HG03196 (cell line): Measurements from ENCODE around the gene PMVK.
"Not testable (repeated sequence)": the region's sequence is repeated elsewhere in the genome, so short reads cannot be mapped to it uniquely, and the experiment has no call there.

ENCODE experiments used
- ATAC-seq: cut with Tn5 transposase; IDR thresholded peaks from one replicate; pipeline ENCODE4 v1.9.1; 2021; ENCODE audit not compliant: unreplicated experiment

Gene PMVK

DNA sequence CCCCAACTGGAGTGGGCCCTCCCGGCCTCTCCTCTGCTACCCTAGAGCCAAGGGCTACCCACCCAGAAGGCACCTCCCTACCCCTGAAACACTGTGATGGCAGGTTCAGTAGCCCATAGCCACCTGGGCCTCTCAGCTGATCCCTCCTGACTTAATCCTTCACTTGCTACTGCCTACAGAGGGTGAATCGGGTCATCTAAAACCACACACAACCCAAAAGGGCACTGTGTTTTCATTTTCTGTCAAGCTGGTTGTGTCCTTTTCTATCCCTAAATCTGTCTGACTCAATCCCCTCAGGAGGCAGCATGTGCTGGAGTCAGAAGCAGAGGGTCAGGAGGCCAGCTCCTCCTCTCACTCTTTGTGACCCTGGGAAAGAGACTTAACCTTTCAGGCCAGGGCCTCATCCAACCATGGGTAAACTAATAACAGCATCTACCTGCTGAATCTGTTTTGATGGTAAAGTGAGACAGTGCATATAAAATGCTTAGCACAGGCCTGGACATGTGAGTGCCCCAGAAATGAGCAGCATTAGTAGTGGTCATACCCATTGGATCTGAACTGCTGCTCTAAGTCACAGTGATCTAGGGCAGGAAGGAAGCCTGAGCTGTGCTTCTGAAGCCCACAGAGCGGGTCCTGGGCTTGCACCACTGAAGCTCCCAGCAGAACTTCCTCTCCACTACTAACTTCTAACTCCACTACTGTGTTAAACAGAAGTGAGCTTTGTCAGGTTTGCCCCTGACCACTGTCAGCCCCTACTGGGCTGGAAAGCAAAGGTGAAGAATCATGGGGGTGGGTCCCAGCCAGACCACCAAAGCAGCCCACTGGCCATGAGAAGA, 11.0 kb downstream of the PMVK start:
- ATAC-seq: no peak

DNA sequence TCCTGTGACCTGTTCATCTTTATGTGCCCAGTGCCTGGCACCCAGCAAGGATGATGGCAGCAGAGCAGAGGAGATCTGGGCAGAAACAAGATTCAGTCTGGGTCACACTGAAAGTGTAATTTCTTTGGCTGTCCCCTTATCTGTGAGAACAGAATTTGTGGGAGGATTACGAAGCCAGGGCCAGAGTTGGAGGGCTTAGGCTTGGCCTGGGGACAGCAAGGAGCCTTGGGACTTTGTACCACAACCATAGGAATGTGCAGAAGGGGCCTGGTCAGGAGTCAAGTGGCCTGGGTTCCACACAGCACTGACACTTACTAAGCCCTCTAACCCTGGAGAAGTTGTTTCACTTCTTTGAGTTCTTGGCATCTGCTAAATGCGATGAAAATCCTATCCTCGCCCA, 12.8 kb downstream of the PMVK start:
- ATAC-seq: no peak

DNA sequence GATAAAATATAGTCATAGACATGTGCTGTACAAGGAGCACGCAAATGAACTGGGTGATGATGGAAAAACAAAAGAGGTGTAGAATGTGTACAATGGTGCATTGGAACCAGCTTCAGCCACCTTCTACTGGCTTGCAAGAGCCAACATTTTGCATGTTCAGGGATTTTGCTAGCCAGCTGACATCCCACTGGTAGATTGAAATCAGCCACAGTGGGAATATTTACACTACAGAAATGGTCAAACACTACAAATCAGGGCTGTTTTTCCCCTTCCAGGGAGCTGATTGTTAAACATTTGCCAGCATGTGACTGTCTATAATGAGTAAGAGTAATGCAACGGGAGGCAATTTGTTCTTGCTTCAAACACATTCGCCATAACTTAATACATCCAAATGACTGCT, 23.2 kb downstream of the PMVK start:
- ATAC-seq: no peak

DNA sequence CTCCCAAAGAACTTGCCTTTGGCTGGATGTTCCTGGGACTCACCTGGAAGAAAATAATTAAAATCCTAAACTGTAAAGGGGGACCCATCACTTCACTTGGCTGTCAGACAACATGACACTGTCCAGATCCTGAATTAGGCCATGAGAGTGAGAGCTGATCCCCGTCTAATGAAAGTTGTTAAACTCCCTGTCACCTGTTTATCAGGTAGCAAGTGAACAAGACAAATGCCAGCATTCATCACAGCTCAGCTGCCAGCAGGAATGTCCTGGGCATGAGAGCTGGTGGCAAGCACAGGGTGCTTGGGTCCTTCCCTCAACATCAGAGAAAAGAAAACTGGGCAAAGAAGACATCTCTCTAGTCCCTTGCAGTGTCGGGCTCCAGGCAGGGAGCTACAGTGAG, 23.8 kb downstream of the PMVK start:
- ATAC-seq: no peak

DNA sequence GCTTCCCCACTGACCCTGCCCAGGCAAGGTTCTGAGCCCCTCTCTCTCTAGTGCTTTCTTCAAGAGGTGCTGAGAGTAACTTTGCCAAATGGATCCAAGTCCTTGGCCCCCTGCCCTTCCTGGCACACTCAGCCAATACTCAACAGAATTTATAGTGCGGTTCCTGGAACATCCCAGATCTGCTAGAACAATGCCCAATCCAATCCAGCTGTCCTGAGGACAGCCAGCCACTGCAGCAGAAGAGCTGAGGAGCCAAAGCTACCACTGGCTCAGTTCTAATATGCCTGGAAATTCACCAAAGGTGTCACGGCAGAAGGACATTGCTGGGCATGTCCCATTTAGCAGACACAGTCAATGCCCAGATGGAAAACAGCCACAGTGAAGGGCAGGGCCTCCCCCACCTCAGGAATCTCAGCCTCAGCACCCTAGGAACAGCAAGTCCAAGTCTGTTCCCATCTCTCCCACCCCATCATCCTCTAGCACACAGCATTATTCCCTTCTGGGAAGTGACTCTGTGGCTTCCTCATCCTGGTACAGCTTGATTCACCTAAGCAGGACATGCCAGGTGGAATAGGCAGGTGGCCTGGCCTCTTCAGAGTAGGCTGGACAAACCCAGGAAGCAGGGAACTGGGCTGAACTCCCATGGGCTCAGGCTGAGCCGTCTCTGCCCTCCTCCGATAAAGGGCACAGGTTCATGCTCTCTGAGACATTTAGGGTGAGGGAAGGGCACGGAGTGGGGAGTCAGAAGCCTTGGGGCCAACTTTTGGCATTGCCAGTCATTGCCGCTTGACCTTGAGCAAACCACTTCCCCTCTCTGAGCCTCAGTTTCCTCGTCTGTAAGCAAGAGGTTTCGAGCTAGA, 24.6 kb downstream of the PMVK start:
- no peak for ATAC-seq

DNA sequence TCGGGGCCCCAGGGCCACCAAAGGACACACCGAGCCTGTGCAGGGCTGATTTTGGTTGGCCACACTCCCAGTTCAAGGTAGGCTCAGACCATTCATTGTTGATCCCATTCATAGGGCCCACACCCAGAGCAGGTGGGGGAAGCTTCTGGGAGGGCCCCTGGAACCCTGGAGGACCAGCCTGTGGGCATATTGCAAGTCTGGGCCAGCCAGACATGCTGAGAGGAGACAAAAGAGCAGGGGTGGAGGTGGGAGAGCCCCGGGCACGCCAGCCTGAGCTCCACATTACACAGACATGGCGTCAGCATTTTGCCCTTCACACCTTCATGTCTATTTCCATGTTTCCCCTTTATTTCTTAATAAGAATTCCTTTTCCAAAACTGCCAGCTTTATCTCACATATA, 25.7 kb downstream of the PMVK start:
- ATAC-seq: no peak

DNA sequence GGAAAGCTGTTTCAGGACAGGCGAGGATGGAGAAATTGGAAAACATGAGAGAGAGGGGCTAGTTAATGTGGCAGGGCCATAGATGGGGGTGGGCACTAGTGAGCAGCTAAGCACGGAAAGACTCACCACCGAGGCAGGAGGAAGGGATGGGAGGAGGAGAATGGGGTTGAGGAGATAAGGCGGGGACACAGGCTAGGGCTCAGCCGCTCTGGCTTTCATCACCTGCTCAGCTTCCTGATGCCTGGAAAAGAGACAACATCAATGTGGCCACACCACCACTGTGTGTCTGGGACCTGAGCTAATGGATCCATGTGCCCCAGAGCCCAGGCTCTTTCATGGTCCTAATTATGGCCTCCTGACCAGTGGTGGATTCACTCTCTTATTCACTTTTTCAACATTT, 27.6 kb downstream of the PMVK start:
- no peak for ATAC-seq

DNA sequence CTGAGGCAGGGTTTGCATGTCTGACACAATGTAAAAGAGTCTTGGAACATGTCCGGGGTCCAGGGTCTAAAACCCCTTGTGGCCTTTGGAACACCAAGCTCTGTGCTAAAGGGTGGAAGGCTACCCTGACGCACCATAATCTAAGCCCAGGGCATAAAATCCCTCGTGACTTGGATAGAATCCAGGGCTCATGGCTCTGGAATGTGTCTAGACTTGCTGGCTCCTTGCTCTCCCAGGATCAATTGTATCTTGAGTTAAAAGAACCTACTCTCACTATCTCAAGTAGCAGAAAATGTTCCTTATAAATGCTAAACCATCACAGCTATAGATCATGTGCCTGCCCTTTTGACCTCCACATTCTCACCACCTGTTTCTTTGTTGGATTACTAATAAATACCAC, 28.4 kb downstream of the PMVK start:
- not testable (repeated sequence) for ATAC-seq

DNA sequence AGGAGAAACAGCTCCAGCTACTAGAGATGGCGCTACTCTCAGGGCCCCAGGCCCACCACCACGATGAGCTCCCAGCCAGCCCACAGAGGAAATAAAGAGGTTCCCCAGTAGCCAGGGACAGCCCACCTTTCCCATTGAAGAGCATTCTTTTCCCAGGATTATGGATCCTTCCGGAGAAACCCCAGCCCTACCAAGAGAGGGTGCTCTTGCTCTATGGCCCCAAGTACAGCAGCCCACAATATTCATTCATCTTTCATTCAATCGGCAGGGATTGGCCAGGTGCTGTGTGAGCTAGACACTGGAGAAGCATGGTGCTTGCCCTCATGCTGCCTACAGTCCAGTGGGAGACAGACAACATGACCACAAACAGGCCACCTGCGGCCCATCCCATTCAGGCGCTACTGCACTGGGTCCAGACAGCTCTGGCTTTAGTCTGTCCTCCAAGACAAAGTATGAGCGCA, 29.9 kb downstream of the PMVK start:
- ATAC-seq: no peak

DNA sequence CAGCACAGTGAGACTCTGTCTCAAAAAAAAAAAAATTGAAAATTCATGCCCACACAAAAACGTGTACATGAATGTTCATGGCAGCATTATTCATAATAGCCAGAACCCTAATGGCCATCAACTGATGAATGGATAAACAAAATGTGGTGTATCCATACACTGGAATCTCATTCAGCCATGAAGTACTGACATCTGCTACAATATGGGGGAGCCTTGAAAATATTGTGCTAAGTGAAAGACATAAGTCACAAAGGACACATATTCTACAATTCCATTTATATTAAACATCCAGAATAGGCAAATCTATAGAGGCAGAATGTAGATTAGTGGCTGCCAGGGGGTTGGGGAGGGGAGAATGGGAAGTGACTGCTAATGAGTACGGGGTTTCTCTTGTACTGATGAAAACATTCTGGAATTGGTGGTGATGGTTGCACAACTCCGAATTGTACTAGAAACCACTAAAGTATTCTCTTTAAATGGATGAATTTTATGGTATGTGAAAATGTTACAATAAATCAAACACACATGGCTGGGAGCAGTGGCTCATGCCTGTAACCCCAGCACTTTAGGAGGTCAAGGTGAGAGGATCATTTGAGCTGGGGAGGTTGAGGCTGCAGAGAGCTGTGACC, 33.5 kb downstream of the PMVK start:
- ATAC-seq: no peak

DNA sequence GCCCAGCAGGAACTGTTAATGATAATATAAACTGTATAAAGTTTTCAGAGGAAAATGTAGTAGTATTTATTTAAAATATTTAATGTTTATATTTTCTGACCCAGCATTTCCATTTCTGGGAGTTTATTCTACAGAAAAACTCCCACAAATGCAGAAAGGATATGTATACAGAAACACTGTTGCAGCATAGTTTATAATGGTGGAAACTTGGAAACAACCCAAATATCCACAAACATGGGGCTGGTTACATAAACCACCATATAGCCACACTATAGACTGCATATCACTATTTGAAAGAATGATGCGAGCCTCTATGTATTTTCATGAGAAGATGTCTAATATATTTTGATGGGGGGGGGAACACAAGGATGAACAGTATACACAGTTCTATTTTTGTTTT, 34.9 kb downstream of the PMVK start:
- ATAC-seq: no peak

DNA sequence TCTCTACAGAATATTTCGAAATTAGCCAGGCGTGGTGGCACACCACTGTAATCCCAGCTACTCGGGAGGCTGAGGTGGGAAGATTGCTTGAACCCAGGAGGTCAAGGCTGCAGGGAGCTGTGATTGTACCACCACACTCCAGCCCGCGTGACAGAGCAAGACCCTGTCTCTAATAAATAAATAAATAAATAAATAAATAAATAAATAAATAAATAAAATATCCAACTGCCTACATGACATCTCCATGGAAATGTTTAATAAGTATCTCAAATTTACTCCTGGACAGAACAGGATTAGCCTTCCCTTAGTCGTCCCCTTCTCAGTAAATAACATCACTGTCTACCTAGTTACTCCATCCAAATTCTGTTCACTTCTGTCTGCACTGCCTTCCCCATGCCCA, 37.5 kb downstream of the PMVK start:
- ATAC-seq: no peak

DNA sequence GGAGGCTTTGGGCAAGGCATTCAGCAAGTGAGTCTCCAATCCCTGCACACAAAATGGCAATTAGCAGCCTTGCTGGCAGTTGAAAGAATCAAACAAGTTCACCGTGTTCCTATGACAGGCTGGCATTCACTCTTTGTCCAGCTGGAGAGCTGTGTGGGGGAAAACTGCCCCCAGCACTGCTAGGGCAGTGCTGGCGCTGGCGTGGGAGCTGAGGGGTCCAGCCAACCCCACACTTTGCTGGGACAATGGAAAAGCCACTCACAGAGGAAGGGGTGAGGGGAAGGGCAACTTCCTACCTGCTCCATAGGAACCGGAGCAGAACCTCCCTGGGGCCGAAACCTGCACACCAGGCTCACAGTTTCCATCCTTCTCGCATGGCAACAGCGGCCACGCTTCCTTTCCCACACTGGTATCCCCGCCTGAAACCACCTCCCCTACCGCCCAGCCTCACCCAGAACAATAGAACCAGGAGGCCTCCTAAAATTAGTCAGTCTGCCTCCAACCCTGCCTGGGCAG, 39.7 kb downstream of the PMVK start:
- ATAC-seq: no peak

DNA sequence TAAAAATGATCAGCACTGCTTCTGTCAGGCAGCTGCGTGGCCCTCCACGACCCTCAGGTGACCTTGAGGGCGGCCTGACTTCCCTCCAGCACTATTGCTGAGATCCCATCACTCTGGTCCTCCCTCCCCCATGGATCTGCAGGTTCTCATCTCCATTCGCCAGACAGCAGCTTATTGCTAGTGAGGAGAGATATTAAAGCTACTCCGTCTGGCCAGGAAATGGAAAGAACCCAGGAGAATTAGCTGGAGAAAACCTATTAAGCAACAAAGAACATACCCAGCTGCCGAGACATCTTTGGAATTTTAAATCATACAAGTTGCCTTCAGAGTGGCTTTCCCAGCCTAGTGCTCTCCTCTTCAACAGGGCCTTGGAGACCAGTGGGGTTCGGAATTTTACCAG, 40.7 kb downstream of the PMVK start:
- no peak for ATAC-seq

DNA sequence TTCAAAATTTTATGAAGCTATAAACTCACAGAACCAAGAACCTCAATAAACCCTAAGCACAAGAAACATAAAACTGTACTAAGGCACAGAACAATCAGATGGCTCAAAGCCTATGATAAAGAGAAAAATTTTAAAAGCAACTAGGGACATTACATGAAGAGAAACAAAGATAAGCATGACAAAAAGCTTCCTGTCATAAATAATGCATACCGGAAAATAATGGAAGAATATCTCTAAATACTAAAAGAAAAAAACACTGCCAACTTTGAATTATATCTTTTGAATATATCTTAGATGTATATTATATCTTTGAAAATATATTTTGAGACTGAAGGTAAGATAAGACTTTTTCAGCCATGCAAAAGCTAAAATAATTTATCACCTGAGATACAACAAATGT, 45.1 kb downstream of the PMVK start:
- ATAC-seq: no peak

DNA sequence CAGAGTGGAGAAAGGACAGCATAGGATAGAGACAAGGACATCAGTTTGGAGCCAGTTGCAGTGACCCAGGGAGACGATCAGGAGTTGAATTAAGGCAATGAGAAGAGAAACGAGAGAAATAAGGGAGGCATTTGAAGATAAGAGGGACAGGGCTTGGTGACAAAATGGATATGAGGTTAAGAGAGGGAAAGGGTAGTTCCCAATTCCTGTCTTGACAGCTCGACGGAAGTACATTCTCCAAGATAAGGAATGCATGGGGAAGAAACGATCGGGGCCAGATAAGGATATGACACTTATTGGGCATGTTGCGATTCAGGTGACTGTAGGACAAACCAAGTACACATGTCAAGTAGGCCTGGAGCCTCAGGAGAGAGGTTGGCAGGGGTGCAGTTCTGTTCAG, 47.8 kb downstream of the PMVK start:
- no peak for ATAC-seq

DNA sequence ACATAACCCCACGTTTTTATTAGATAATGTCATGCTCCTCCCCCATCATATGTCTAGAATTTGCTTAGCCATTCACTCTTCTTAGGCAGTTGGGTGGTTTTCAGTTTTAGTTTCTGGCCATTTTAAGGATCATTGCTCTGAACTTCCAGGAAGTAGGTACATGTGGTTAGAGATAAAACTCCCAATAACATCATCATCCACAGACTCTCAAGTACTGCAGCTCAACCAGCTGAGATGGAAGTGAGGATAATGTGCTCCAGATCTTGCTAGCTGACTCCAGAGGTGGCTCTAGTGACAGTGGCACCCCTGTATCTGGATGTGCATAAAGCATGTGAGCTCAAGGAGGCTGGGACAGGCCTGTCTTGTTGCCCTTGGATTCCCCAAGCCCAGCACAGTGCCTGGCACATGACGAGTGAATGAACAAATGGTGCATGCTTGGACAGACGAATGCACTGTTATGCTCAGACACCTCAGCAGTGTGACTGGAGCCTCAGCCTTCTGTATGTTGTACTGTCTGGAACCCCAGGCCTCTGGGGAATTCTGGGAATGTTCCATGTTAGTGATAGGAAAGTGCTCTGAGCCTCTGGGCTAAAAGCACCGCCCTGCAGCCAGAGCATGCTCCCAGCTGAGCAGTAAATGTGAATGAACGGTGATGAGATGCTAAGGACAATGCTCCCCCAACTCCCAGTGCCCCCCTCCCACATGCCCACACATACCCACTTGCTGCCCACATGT, 50.1 kb downstream of the PMVK start:
- ATAC-seq: no peak

DNA sequence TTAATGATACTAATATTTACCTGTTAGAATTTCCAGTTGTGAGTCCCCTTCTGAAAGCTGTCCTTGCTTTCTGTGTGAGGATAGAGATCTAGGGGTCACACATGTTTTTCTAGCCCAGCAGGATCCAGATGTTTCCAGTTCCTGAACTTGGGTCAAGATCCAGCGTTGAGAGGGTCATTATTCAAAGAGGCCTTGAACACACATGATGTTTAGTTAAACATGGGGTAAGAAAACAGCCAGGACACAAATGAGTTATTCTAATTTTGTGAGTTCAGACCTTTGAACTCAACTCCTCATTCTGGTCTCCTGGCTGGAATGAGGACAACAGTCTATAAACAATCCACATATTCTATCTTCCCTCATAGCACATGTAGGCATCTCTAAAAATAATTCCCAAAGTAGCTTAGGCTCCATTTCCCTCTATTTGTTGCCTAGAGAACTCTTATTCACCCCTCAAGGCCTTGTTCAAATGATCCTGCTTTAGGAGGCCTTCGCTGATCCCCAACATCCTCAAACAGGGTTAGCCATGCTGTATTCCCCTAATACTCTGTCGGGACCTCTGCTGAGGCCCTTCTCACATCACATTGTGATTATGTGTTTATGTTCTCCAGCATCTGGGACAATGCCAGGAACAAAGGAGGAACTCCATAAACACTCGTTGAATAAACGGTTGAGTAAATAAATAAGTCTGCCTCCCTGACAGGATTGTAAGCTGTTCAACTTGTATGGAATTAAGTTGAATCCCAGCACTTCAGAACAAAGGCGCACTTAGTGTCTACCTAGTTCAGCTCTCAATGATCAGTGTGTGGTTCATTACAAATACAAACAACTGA, 51.4 kb downstream of the PMVK start:
- no peak for ATAC-seq

DNA sequence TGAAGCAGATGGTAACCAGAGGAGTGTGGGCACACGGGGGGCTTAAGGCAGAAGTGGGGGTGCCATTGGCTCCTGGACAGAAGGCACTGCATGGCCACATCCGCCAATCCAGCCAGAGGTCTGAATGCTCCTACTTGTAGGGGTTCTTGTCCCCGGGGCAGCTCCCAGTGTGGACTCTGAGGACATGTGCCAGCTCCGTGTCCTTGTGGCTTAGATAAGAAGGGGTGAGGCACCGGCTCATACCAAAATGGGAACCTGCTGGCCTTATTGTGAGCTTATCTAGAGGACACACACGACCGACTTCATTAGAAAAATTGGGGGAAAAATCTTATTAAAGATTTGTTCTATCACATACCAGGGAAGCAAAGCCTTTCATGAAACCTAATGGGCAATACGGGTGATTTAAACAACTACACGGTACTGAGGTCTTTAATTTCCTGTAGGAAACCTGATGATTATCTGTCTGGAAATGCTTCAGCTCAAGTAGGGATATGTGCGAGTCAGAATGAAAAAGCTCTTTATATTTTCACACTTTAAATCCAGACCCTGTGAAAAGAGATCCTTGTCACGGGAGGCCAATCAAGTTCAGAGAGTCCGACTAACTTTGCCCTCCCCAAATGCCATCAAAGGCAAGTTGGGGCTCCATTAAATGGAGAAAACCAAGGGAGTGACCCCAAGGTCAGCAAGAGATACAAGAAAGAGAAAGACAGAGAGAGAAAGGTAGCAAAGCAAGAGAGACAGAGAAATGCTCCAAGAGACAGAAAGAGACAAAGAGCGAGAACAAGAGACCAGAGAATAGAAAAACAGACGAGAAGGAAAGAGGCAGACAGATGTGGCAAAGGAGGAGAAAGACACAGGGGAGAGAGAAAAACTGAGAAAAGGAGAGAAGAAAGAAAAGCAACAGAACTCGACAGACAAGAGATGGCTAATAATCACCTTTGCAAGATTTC, 52.3 kb downstream of the PMVK start:
- no peak for ATAC-seq
